Parathyroid adenoma (tissue), 2 donors: ENCODE results near the gene SMIM24.

Experiments
- H2AFZ ChIP-seq: fragments of 300-600 bp; sonication (generic); one replicate; pipeline ENCODE4 v1.7.0; 2017; ENCODE audit warnings: antibody characterized with exemption, mild to moderate bottlenecking
- H3K27ac ChIP-seq: fragments of 300-600 bp; sonication (generic); one replicate; pipeline ENCODE4 v1.7.0; 2017
- H3K27me3 ChIP-seq: fragments of 300-600 bp; sonication (generic); one replicate; pipeline ENCODE4 v1.7.0; 2017; ENCODE audit warnings: low read length; ENCODE audit not compliant: control insufficient read depth, insufficient read depth
- H3K36me3 ChIP-seq: fragments of 300-600 bp; sonication (generic); one replicate; pipeline ENCODE4 v1.7.0; 2017; ENCODE audit warnings: low read length; ENCODE audit not compliant: control insufficient read depth, insufficient read depth
- H3K4me1 ChIP-seq: fragments of 300-600 bp; sonication (generic); one replicate; pipeline ENCODE4 v1.7.0; 2017; ENCODE audit warnings: control low read depth
- H3K4me2 ChIP-seq: fragments of 300-600 bp; sonication (generic); one replicate; pipeline ENCODE4 v1.7.0; 2017; ENCODE audit warnings: low read length
- H3K4me3 ChIP-seq: fragments of 300-600 bp; sonication (generic); one replicate; pipeline ENCODE4 v1.7.0; 2017; ENCODE audit warnings: low read depth, low read length
- H3K79me2 ChIP-seq: fragments of 300-600 bp; sonication (generic); one replicate; pipeline ENCODE4 v1.7.0; 2017; ENCODE audit warnings: control low read depth
- H3K9ac ChIP-seq: fragments of 300-600 bp; sonication (generic); one replicate; pipeline ENCODE4 v1.7.0; 2017; ENCODE audit warnings: mild to moderate bottlenecking
- H3K9me3 ChIP-seq: fragments of 300-600 bp; sonication (generic); one replicate; pipeline ENCODE4 v1.7.0; 2017; ENCODE audit warnings: low read length; ENCODE audit not compliant: control insufficient read depth
- CTCF ChIP-seq: fragments of 300-600 bp; sonication (generic); IDR thresholded peaks from one replicate; pipeline ENCODE4 v1.7.0; 2017; ENCODE audit warnings: antibody characterized with exemption, mild to moderate bottlenecking
- donor health status: primary hyperparathyroidism.

SMIM24 gene

GRCh38 chr19:3478409-3479176 is 1.7 kb downstream of the SMIM24 start:
- no peaks in the 10 kb centered on the region for H3K4me1 ChIP-seq
- no peak for TF ChIP-seq CTCF
- no peaks in the 10 kb centered on the region for H3K9me3 ChIP-seq
- H3K9ac ChIP-seq, result no peak overlapping the region
- H3K27me3 ChIP-seq, result no peaks in the 10 kb centered on the region
- no peaks in the 10 kb centered on the region for H3K36me3 ChIP-seq
- no peaks in the 10 kb centered on the region for H3K79me2 ChIP-seq
- H3K4me3 ChIP-seq, result no peak overlapping the region
- no peak overlapping the region for H3K4me2 ChIP-seq
- no peak overlapping the region for H2AFZ ChIP-seq
- no peak overlapping the region for H3K27ac ChIP-seq

GRCh38 chr19:3477951-3478350 is 2.4 kb downstream of the SMIM24 start:
- Histone ChIP-seq H3K4me1 (no peaks in the 10 kb centered on the region), H3K9me3 (no peaks in the 10 kb centered on the region), H3K27me3 (no peaks in the 10 kb centered on the region), H3K4me3 (no peak overlapping the region), H2AFZ (no peak overlapping the region), H3K79me2 (no peaks in the 10 kb centered on the region), H3K36me3 (no peaks in the 10 kb centered on the region), H3K27ac (no peak overlapping the region), H3K9ac (no peak overlapping the region), H3K4me2 (no peak overlapping the region)
- no peak for TF ChIP-seq CTCF

- no peak overlapping the region for H3K27ac ChIP-seq
- no peaks in the 10 kb centered on the region for H3K9me3 ChIP-seq
- H3K27me3 ChIP-seq, result no peaks in the 10 kb centered on the region
- H3K4me2 ChIP-seq, result no peak overlapping the region
- no peak overlapping the region for H3K9ac ChIP-seq
- H3K36me3 ChIP-seq, result no peaks in the 10 kb centered on the region
- no peaks in the 10 kb centered on the region for H3K4me1 ChIP-seq
- H3K4me3 ChIP-seq, result no peak overlapping the region
- no peak overlapping the region for H2AFZ ChIP-seq
- H3K79me2 ChIP-seq, result no peaks in the 10 kb centered on the region
- TF ChIP-seq CTCF, result no peak
These were observed 2.8 kb downstream of the SMIM24 start for GRCh38 chr19:3477506-3477905.

GRCh38 chr19:3476830-3477229 is 3.5 kb downstream of the SMIM24 start:
- Histone ChIP-seq H3K27ac (no peak overlapping the region), H3K36me3 (no peaks in the 10 kb centered on the region), H3K79me2 (no peaks in the 10 kb centered on the region), H2AFZ (no peak overlapping the region), H3K9me3 (no peaks in the 10 kb centered on the region), H3K27me3 (no peaks in the 10 kb centered on the region), H3K4me1 (no peaks in the 10 kb centered on the region), H3K4me2 (no peak overlapping the region), H3K9ac (no peak overlapping the region), H3K4me3 (no peak overlapping the region)
- TF ChIP-seq CTCF, result no peak

GRCh38 chr19:3475449-3475848 is 4.9 kb downstream of the SMIM24 start:
- no peak overlapping the region for H3K27ac ChIP-seq
- no peaks in the 10 kb centered on the region for H3K27me3 ChIP-seq
- TF ChIP-seq CTCF, result no peak
- no peak overlapping the region for H3K4me2 ChIP-seq
- H3K79me2 ChIP-seq, result no peaks in the 10 kb centered on the region
- no peak overlapping the region for H2AFZ ChIP-seq
- H3K9me3 ChIP-seq, result no peaks in the 10 kb centered on the region
- no peaks in the 10 kb centered on the region for H3K36me3 ChIP-seq
- no peak overlapping the region for H3K4me3 ChIP-seq
- no peak overlapping the region for H3K9ac ChIP-seq
- H3K4me1 ChIP-seq, result no peaks in the 10 kb centered on the region
